Endodermal cell (in vitro differentiated cells): ENCODE data around the gene CALML3. TPM values are rescaled to one million over a fixed set of nuclear protein-coding genes. Genes with fewer than 3 reads are reported as not detected.

Source experiments
- DNase-seq: peaks from one replicate; pipeline ENCODE4 v3.0.0-alpha.2; 2017
- H3K27ac ChIP-seq: 2 replicates; pipeline ENCODE4 v1.5.1; 2013; ENCODE audit warnings: mild to moderate bottlenecking, low read depth, low read length, moderate library complexity
- H3K27me3 ChIP-seq: 2 replicates; pipeline ENCODE4 v1.6.1; 2013; ENCODE audit warnings: mild to moderate bottlenecking, low read length, moderate library complexity; ENCODE audit not compliant: insufficient read depth, control insufficient read depth, poor library complexity, severe bottlenecking
- H3K36me3 ChIP-seq: 2 replicates; pipeline ENCODE4 v1.7.0; 2013; ENCODE audit warnings: mild to moderate bottlenecking, low read length, moderate library complexity; ENCODE audit not compliant: control insufficient read depth, insufficient read depth
- H3K4me1 ChIP-seq: one replicate; pipeline ENCODE4 v1.7.0; 2013; ENCODE audit warnings: low read length; ENCODE audit not compliant: control insufficient read depth, insufficient read depth
- H3K4me3 ChIP-seq: 2 replicates; pipeline ENCODE4 v1.5.1; 2013; ENCODE audit warnings: mild to moderate bottlenecking, low read length, moderate library complexity
- H3K9ac ChIP-seq: 2 replicates; pipeline ENCODE4 v1.6.1; 2013; ENCODE audit warnings: mild to moderate bottlenecking, low read length, moderate library complexity; ENCODE audit not compliant: poor library complexity, severe bottlenecking; ENCODE audit errors: extremely low read depth
- H3K9me3 ChIP-seq: 2 replicates; pipeline ENCODE4 v1.6.1; 2013; ENCODE audit warnings: mild to moderate bottlenecking, low read length, moderate library complexity; ENCODE audit not compliant: control insufficient read depth
- H3K27ac Mint-ChIP-seq: 2 replicates; pipeline ENCODE4 v1.8.0; 2020; ENCODE audit warnings: mixed read lengths
- H3K27me3 Mint-ChIP-seq: 2 replicates; pipeline ENCODE4 v1.8.0; 2021; ENCODE audit warnings: mild to moderate bottlenecking, mixed read lengths; ENCODE audit not compliant: insufficient read depth
- H3K36me3 Mint-ChIP-seq: 2 replicates; pipeline ENCODE4 v1.8.0; 2020; ENCODE audit warnings: low read depth, mixed read lengths
- H3K4me1 Mint-ChIP-seq: 2 replicates; pipeline ENCODE4 v1.8.0; 2020; ENCODE audit warnings: mixed read lengths
- H3K4me3 Mint-ChIP-seq: 2 replicates; pipeline ENCODE4 v1.8.0; 2020; ENCODE audit warnings: mild to moderate bottlenecking, moderate library complexity, mixed read lengths
- H3K9me3 Mint-ChIP-seq: 2 replicates; pipeline ENCODE4 v1.8.0; 2020; ENCODE audit warnings: mild to moderate bottlenecking, mixed read lengths
- CTCF ChIP-seq: fragments of 200-600 bp; sonication (generic); conservative IDR thresholded peaks from 2 replicates; pipeline ENCODE4 v1.5.0; 2021; ENCODE audit warnings: antibody characterized with exemption, mild to moderate bottlenecking
- WGBS, 2 experiments: methylation state at CpG; one replicate each; pipeline versions ENCODE4 v1.1.5 to v1.1.7; 2013; ENCODE audit warnings: missing lambda C conversion rate in 2 of 2, mixed read lengths in 1 of 2; ENCODE audit not compliant: insufficient coverage in 1 of 2, insufficient read length in 1 of 2; 5-methylcytosine and 5-hydroxymethylcytosine counted together
- total RNA-seq, 2 donors: library from RNA; stranded (reverse); fragmentation: NEBNext Ultra II Directional in 1 of 2; extraction: Animal tissue kit (Norgen Biotek cat#: 25700) in 1 of 2; gene quantifications; 2 replicates in 1 of 2; 3 replicates in 1 of 2; pipeline ENCODE4 v1.2.1, GENCODE V29; 2021

CALML3 gene
- total RNA-seq, 2 donors from 2014 or later = not detected

DNA sequence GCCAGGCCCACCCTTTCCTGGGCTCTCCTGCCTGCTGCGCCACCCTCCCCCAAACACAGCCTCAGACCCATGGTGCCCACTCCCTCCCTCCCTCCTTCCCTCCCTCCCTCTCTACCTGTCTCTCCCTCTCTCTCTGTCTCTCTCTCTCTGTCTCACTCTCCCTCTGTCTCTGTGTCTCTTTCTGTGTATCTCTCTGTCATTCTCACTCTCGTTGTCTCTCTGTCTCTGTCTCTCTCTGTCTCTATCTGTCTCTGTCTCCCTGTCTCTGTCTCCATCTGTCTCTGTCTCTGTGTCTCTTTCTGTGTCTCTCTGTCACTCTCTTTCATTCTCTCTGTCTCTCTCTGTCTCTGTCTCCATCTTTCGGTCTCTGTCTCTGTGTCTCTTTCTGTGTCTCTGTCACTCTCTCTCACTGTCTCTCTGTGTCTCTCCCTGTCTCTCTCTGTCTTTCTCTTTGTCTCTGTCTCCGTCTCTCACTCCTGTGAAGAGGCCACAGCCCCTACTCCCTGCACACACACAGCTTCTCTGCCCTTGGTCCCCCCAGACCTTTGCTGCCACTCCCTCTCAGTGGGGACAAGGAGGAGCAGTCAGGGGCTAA lies 51.5 kb downstream of the CALML3 start:
- H3K36me3 Mint-ChIP-seq = no peaks in the 10 kb centered on the region
- no peak overlapping the region for H3K27ac Mint-ChIP-seq
- H3K4me1 Mint-ChIP-seq = peaks cover 3% of the 10 kb centered on the region
- H3K9me3 ChIP-seq = no peaks in the 10 kb centered on the region
- H3K27me3 ChIP-seq = no peaks in the 10 kb centered on the region
- no peak overlapping the region for H3K4me3 ChIP-seq
- H3K27ac ChIP-seq = no peak overlapping the region
- 93 to 98% methylated on average over 3 to 4 of the region's 4 CpGs for WGBS, 2 experiments
- no peak overlapping the region for H3K9ac ChIP-seq
- DNase-seq = no peak
- no peak for TF ChIP-seq CTCF
- no peaks in the 10 kb centered on the region for H3K4me1 ChIP-seq
- H3K27me3 Mint-ChIP-seq = no peaks in the 10 kb centered on the region
- no peak overlapping the region for H3K4me3 Mint-ChIP-seq
- no peaks in the 10 kb centered on the region for H3K36me3 ChIP-seq
- peaks cover 2% of the 10 kb centered on the region for H3K9me3 Mint-ChIP-seq

Other genes with a start within 250 kb of the CALML3 start
- not detected for gene UCN3, start 160.0 kb upstream of the CALML3 start, total RNA-seq
- not detected for gene TUBAL3, start 120.1 kb upstream of the CALML3 start, total RNA-seq
- 10 to 100 TPM; 47.3 to 64.9 TPM for gene NET1, start 112.4 kb upstream of the CALML3 start, total RNA-seq
- not detected for gene CALML5, start 25.4 kb upstream of the CALML3 start, total RNA-seq
- 10 to 100 TPM; 12.8 to 13.5 TPM for gene ASB13, start 141.6 kb downstream of the CALML3 start, total RNA-seq
- 10 to 100 TPM; 47.1 to 53.0 TPM for gene TASOR2, start 159.9 kb downstream of the CALML3 start, total RNA-seq